H1 (cell line): ENCODE measurements around the gene FAR1. TPM values are rescaled to one million over a fixed set of nuclear protein-coding genes. Genes with fewer than 3 reads are reported as not detected.

Experiments
- CTCF ChIA-PET: fragments of 300-600 bp; sonication (Branson Sonifier 250); formaldehyde crosslinking; loops from one replicate; lab custom pipeline; 2021; ENCODE audit not compliant: partially characterized antibody; lab: Charles Lee
- POLR2A ChIA-PET: fragments of 300-600 bp; sonication (Branson Sonifier 250); formaldehyde crosslinking; loops from one replicate; lab custom pipeline; 2021; ENCODE audit warnings: inconsistent platforms; ENCODE audit not compliant: partially characterized antibody; lab: Charles Lee
- DNase-seq, 2 experiments: peaks; one replicate each; pipeline versions ENCODE4 v3.0.0 to v3.0.0-alpha.2; 2010 to 2022; ENCODE audit warnings: low spot score in 2 of 2, low read depth in 1 of 2, mixed read lengths in 1 of 2
- FAIRE-seq: peaks from 2 replicates; lab custom pipeline; 2011; peaks lifted over from hg19 to GRCh38; lab: Jason Lieb, UNC
- H2AFZ ChIP-seq: 2 replicates; pipeline ENCODE4 v1.8.1; 2012; ENCODE audit warnings: low read length, inconsistent platforms
- H2AK5ac ChIP-seq: 2 replicates; pipeline ENCODE4 v1.6.1; 2013; ENCODE audit warnings: low read depth, low read length
- H2BK120ac ChIP-seq: replicated peaks from 2 replicates; pipeline ENCODE3; 2013; ENCODE audit warnings: low read depth, low read length, inconsistent platforms
- H2BK12ac ChIP-seq: 2 replicates; pipeline ENCODE4 v1.6.1; 2013; ENCODE audit warnings: low read depth, low read length
- H2BK15ac ChIP-seq: 2 replicates; pipeline ENCODE4 v1.6.1; 2013; ENCODE audit warnings: low read length
- H2BK20ac ChIP-seq: 2 replicates; pipeline ENCODE4 v1.6.1; 2013; ENCODE audit warnings: low read length
- H2BK5ac ChIP-seq: 2 replicates; pipeline ENCODE4 v1.6.1; 2013; ENCODE audit warnings: low read depth, low read length
- H3K14ac ChIP-seq: 2 replicates; pipeline ENCODE4 v1.6.1; 2013; ENCODE audit warnings: inconsistent platforms; ENCODE audit not compliant: insufficient read length
- H3K18ac ChIP-seq: 2 replicates; pipeline ENCODE4 v1.6.1; 2013; ENCODE audit warnings: low read length; ENCODE audit errors: extremely low read depth
- H3K23ac ChIP-seq: 2 replicates; pipeline ENCODE4 v1.6.1; 2013; ENCODE audit warnings: inconsistent platforms; ENCODE audit not compliant: insufficient read length
- H3K23me2 ChIP-seq: 2 replicates; pipeline ENCODE4 v1.6.1; 2013; ENCODE audit warnings: low read depth, low read length
- H3K27ac ChIP-seq: 2 replicates; pipeline ENCODE4 v1.6.1; 2011; ENCODE audit warnings: low read depth, low read length, inconsistent platforms
- H3K27me3 ChIP-seq, 4 experiments: replicated peaks in 1 of 4; 1 replicate in 1 of 4; 2 replicates in 3 of 4; pipeline versions ENCODE4 v1.6.1 to v1.8.1; 2011 to 2013; ENCODE audit warnings: low read length in 3 of 4, mild to moderate bottlenecking in 3 of 4, inconsistent platforms in 2 of 4, mixed read lengths in 2 of 4, moderate library complexity in 1 of 4; ENCODE audit not compliant: control insufficient read depth in 3 of 4, insufficient read depth in 3 of 4; ENCODE audit errors: extremely low read depth in 1 of 4
- H3K36me3 ChIP-seq, 4 experiments: 2 replicates each; pipeline versions ENCODE4 v1.6.1 to v1.8.1; 2011 to 2013; ENCODE audit warnings: mild to moderate bottlenecking in 4 of 4, low read length in 3 of 4, moderate library complexity in 2 of 4, control low read depth in 1 of 4, inconsistent platforms in 1 of 4; ENCODE audit not compliant: insufficient read depth in 4 of 4, control insufficient read depth in 2 of 4
- H3K4ac ChIP-seq: replicated peaks from 2 replicates; pipeline ENCODE3; 2013; ENCODE audit warnings: low read length, low read depth, mixed read lengths, inconsistent platforms; ENCODE audit not compliant: insufficient read length
- H3K4me1 ChIP-seq, 4 experiments: replicated peaks in 1 of 4; 1 replicate in 1 of 4; 2 replicates in 3 of 4; pipeline versions ENCODE4 v1.6.1 to v1.8.1; 2011 to 2013; ENCODE audit warnings: low read length in 3 of 4, inconsistent platforms in 2 of 4, mixed read lengths in 1 of 4; ENCODE audit not compliant: insufficient read depth in 4 of 4, control insufficient read depth in 3 of 4
- H3K4me2 ChIP-seq, 2 experiments: 2 replicates each; pipeline versions ENCODE4 v1.6.1 to v1.8.1; 2011 to 2013; ENCODE audit warnings: low read depth in 2 of 2, low read length in 2 of 2, control low read depth in 1 of 2, inconsistent platforms in 1 of 2, mild to moderate bottlenecking in 1 of 2; ENCODE audit not compliant: insufficient read depth in 1 of 2
- H3K4me3 ChIP-seq, 4 experiments: fragments of 200-600, 300-600 bp in 1 of 4; sonication (generic), shearing (Covaris generic), sonication (Bioruptor Twin) in 1 of 4; 2 replicates each; pipeline versions ENCODE4 v1.5.1 to v1.8.1; 2011 to 2016; ENCODE audit warnings: low read length in 4 of 4, low read depth in 3 of 4, control low read depth in 2 of 4, inconsistent platforms in 2 of 4, mild to moderate bottlenecking in 2 of 4, mixed read lengths in 1 of 4, moderate library complexity in 1 of 4; ENCODE audit not compliant: insufficient read depth in 2 of 4; ENCODE audit errors: extremely low read depth in 1 of 4
- H3K56ac ChIP-seq: replicated peaks from 2 replicates; pipeline ENCODE3; 2013; ENCODE audit warnings: low read depth, mild to moderate bottlenecking, mixed read lengths, low read length, inconsistent platforms; ENCODE audit not compliant: insufficient read length
- H3K79me1 ChIP-seq: 2 replicates; pipeline ENCODE4 v1.6.1; 2013; ENCODE audit warnings: low read depth, low read length, control low read depth
- H3K79me2 ChIP-seq, 2 experiments: 2 replicates each; pipeline versions ENCODE4 v1.6.1 to v1.8.1; 2012 to 2013; ENCODE audit warnings: low read length in 2 of 2, mild to moderate bottlenecking in 2 of 2, inconsistent platforms in 1 of 2; ENCODE audit not compliant: insufficient read depth in 2 of 2, control insufficient read depth in 1 of 2
- H3K9ac ChIP-seq, 4 experiments: replicated peaks in 1 of 4; 1 replicate in 1 of 4; 2 replicates in 3 of 4; pipeline versions ENCODE4 v1.6.1 to v1.8.1; 2011 to 2013; ENCODE audit warnings: low read depth in 3 of 4, low read length in 3 of 4, control low read depth in 2 of 4, mild to moderate bottlenecking in 2 of 4, moderate library complexity in 2 of 4, inconsistent platforms in 1 of 4; ENCODE audit errors: extremely low read depth in 1 of 4
- H3K9me3 ChIP-seq, 2 experiments: 2 replicates each; pipeline versions ENCODE4 v1.6.1 to v1.8.1; 2012 to 2013; ENCODE audit warnings: mild to moderate bottlenecking in 2 of 2, moderate library complexity in 2 of 2, control low read depth in 1 of 2, inconsistent platforms in 1 of 2, low read depth in 1 of 2, low read length in 1 of 2, mixed read lengths in 1 of 2; ENCODE audit not compliant: insufficient read depth in 2 of 2
- H4K20me1 ChIP-seq, 2 experiments: replicated peaks in 1 of 2; 2 replicates each; pipeline versions ENCODE3 to v1.8.1; 2011 to 2013; ENCODE audit warnings: inconsistent platforms in 2 of 2, low read length in 2 of 2, mild to moderate bottlenecking in 1 of 2; ENCODE audit not compliant: insufficient read depth in 2 of 2, control insufficient read depth in 1 of 2
- H4K5ac ChIP-seq: 2 replicates; pipeline ENCODE4 v1.6.1; 2013; ENCODE audit warnings: low read length, low read depth, mixed read lengths, inconsistent platforms; ENCODE audit not compliant: insufficient read length
- H4K8ac ChIP-seq: 2 replicates; pipeline ENCODE4 v1.8.0; 2013; ENCODE audit warnings: mild to moderate bottlenecking, moderate library complexity, low read length, inconsistent platforms; ENCODE audit not compliant: insufficient read depth; ENCODE audit errors: extremely low read depth
- H4K91ac ChIP-seq: replicated peaks from 2 replicates; pipeline ENCODE3; 2013; ENCODE audit warnings: low read length, mixed read lengths, inconsistent platforms; ENCODE audit not compliant: insufficient read length
- CHD1 ChIP-seq: IDR thresholded peaks from 2 replicates; pipeline ENCODE4 v1.6.1; 2012; ENCODE audit warnings: low read depth, low read length, improper control_type of control experiment
- CHD2 ChIP-seq: IDR thresholded peaks from 2 replicates; pipeline ENCODE4 v1.6.1; 2012; ENCODE audit warnings: low read length, improper control_type of control experiment
- CTBP2 ChIP-seq: IDR thresholded peaks from 2 replicates; pipeline ENCODE4 v1.7.0; 2011; ENCODE audit warnings: borderline replicate concordance, mild to moderate bottlenecking, moderate library complexity, mixed read lengths, low read length; ENCODE audit not compliant: insufficient read depth, insufficient read length
- EGR1 ChIP-seq: IDR thresholded peaks from 2 replicates; pipeline ENCODE4 v1.6.1; 2011; ENCODE audit warnings: low read depth, low read length, borderline replicate concordance
- GTF2F1 ChIP-seq: IDR thresholded peaks from 2 replicates; pipeline ENCODE4 v1.6.1; 2012; ENCODE audit warnings: low read depth, low read length, improper control_type of control experiment, borderline replicate concordance
- HDAC2 ChIP-seq, 2 experiments: fragments of 300-600 bp in 1 of 2; sonication (generic) in 1 of 2; IDR thresholded peaks; 2 replicates each; pipeline ENCODE4 v1.6.1; 2011 to 2012; ENCODE audit warnings: low read depth in 2 of 2, low read length in 2 of 2, mild to moderate bottlenecking in 2 of 2, moderate library complexity in 2 of 2, borderline replicate concordance in 1 of 2, inconsistent platforms in 1 of 2
- KDM4A ChIP-seq: IDR thresholded peaks from one replicate; pipeline ENCODE4 v1.7.1; 2012; ENCODE audit warnings: low read depth, mild to moderate bottlenecking, moderate library complexity, low read length, inconsistent platforms; ENCODE audit not compliant: severe bottlenecking
- NANOG ChIP-seq: IDR thresholded peaks from 2 replicates; pipeline ENCODE4 v1.6.1; 2011; ENCODE audit warnings: low read length, low read depth, mild to moderate bottlenecking, inconsistent platforms; ENCODE audit not compliant: insufficient read depth, poor library complexity, severe bottlenecking
- PHF8 ChIP-seq: fragments of 200-600 bp; sonication (generic); conservative IDR thresholded peaks from 2 replicates; pipeline ENCODE4 v1.7.1; 2012; ENCODE audit warnings: low read depth, mild to moderate bottlenecking, inconsistent platforms, low read length, moderate library complexity
- POLR2A ChIP-seq, 2 experiments: IDR thresholded peaks; 1 replicate in 1 of 2; 2 replicates in 1 of 2; pipeline ENCODE4 v1.6.1; 2011; ENCODE audit warnings: low read depth in 2 of 2, low read length in 2 of 2, mild to moderate bottlenecking in 2 of 2; ENCODE audit errors: control extremely low read depth in 1 of 2
- POLR2AphosphoS5 ChIP-seq: IDR thresholded peaks from 2 replicates; pipeline ENCODE4 v1.6.1; 2011; ENCODE audit warnings: low read depth, low read length
- POU5F1 ChIP-seq: IDR thresholded peaks from 2 replicates; pipeline ENCODE4 v1.6.1; 2011; ENCODE audit warnings: low read depth, mild to moderate bottlenecking, low read length, moderate library complexity
- SIN3A ChIP-seq, 2 experiments: IDR thresholded peaks in 1 of 2; conservative IDR thresholded peaks in 1 of 2; 2 replicates each; pipeline ENCODE4 v1.6.1; 2011 to 2012; ENCODE audit warnings: low read length in 2 of 2, improper control_type of control experiment in 1 of 2, low read depth in 1 of 2, mild to moderate bottlenecking in 1 of 2
- SIX5 ChIP-seq: IDR thresholded peaks from 2 replicates; pipeline ENCODE4 v1.6.1; 2011; ENCODE audit warnings: mild to moderate bottlenecking, low read depth, low read length
- ZNF274 ChIP-seq: IDR thresholded peaks from 2 replicates; pipeline ENCODE4 v1.7.0; 2012; ENCODE audit warnings: low read length, borderline replicate concordance; ENCODE audit errors: extremely low read depth
- WGBS, 2 experiments: shearing (Covaris generic) in 1 of 2; methylation state at CpG; one replicate each; pipeline versions ENCODE4 v1.1.6 to v1.1.7; 2013 to 2015; ENCODE audit warnings: low lambda C conversion rate in 2 of 2, mixed read lengths in 2 of 2, inconsistent platforms in 1 of 2, low coverage in 1 of 2, missing lambda C conversion rate in 1 of 2; ENCODE audit not compliant: insufficient replicate concordance in 2 of 2, insufficient coverage in 1 of 2, insufficient read length in 1 of 2; ENCODE audit errors: extremely low coverage in 1 of 2, missing lambda C conversion rate in 1 of 2; 5-methylcytosine and 5-hydroxymethylcytosine counted together
- polyA plus RNA-seq, 7 experiments: library from polyadenylated mRNA; depleted of rRNA in 3 of 7; stranded (reverse) in 5 of 7; unstranded in 2 of 7; fragments of >200 nt in 5 of 7; fragments of 200-250 nt in 2 of 7; gene quantifications; 1 replicate in 5 of 7; 2 replicates in 1 of 7; 4 replicates in 1 of 7; pipeline versions ENCODE4 v1.2.1 to v1.2.3, GENCODE V29; 2011 to 2013; ENCODE audit warnings: missing spikeins in 2 of 7, mixed read lengths in 2 of 7
- total RNA-seq: library from RNA; stranded (reverse); fragmentation: NEBNext Ultra II Directional; extraction: Animal tissue kit (Norgen Biotek cat#: 25700); gene quantifications from 2 replicates; pipeline ENCODE4 v1.2.1, GENCODE V29; 2021

FAR1 gene
- total and polyA plus RNA-seq, 2 of the 8 experiments (the other 6 are each of a cell fraction or from before 2014, with no cell fraction given): 29.7 to 68.5 TPM

DNA sequence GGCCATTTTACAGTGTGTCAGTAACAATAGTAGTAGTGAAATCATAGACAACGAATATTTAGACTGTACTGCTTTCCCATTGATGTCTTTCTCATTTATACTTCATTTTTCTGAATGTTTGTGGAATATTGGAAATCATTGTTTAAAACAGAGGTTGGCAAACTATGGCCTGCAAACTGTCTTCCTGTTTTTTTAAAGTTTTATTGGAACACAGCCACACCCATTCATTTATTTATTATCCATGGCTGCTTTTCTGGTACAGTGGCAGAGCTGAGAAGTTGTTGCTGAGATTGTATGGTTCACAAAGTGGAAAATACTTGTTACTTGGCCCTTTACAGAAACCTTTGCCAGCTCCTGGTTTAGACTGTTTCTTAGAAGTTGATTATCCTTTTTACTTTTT lies 13.7 kb downstream of the FAR1 start:
- no peak overlapping the region for H2BK15ac ChIP-seq
- WGBS, 2 experiments: 84% methylated on average over 1 of the region's 1 CpG; no CpG with 5 or more reads in 1 of the 2 experiments
- TF ChIP-seq NANOG (no peak), KDM4A (no peak), SIX5 (no peak), ZNF274 (no peak), SIN3A (conservative IDR thresholded peaks at IDR 0.05 in 1 of 2, IDR thresholded peaks at IDR 0.05 in 1 of 2; ENCODE audit: low read depth in 1 of 2, low read length in 2 of 2) (no peak), POLR2AphosphoS5 (no peak), GTF2F1 (no peak), POLR2A (IDR thresholded peaks at IDR 0.05; ENCODE audit: control extremely low read depth in 1 of 2, low read depth in 2 of 2, low read length in 2 of 2) (no peak), CTBP2 (no peak), HDAC2 (IDR thresholded peaks at IDR 0.05; ENCODE audit: borderline replicate concordance in 1 of 2, low read depth in 2 of 2, low read length in 2 of 2) (no peak), PHF8 (no peak), EGR1 (no peak), POU5F1 (no peak), CHD2 (no peak), CHD1 (no peak)

More for the DNA sequence above, 13.7 kb downstream of the FAR1 start:
- Histone ChIP-seq H3K27me3 (no peaks in the 10 kb centered on the region), H4K5ac (no peak overlapping the region), H3K14ac (no peak overlapping the region), H4K20me1 (peaks cover 13 to 17% of the 10 kb centered on the region in 2 experiments), H3K23ac (no peak overlapping the region), H3K4ac (no peak overlapping the region), H4K8ac (no peak overlapping the region), H3K23me2 (no peaks in the 10 kb centered on the region), H3K18ac (no peak overlapping the region), H2BK12ac (no peak overlapping the region), H2AFZ (no peak overlapping the region), H3K27ac (no peak overlapping the region), H3K36me3 (no peaks in the 10 kb centered on the region), H3K56ac (no peak overlapping the region), H3K4me1 (peaks cover 4 to 26% (median 15%) of the 10 kb centered on the region in 4 experiments), H3K79me1 (peaks cover 8% of the 10 kb centered on the region), H3K4me3 (no peak overlapping the region), H2BK5ac (no peak overlapping the region), H2BK120ac (no peak overlapping the region), H2AK5ac (no peak overlapping the region), H4K91ac (no peak overlapping the region), H3K4me2 (no peak overlapping the region), H3K79me2 (peaks cover 17 to 99% of the 10 kb centered on the region in 2 experiments), H3K9ac (no peak overlapping the region), H3K9me3 (no peaks in the 10 kb centered on the region), H2BK20ac (no peak overlapping the region)
- DNase-seq: no peak
- CTCF ChIA-PET: interaction anchor here (0.6 to 2.2 kb wide), 3 partner anchors 14 to 301 kb away, joined by 3 to 12 read pairs (median 4); partner anchors contain the start of gene FAR1
- POLR2A ChIA-PET: no interaction called here
- FAIRE-seq: no peak
